Tibial nerve (tissue), 4 donors: ENCODE measurements around the gene ZBED2. TPM values are rescaled to one million over a fixed set of nuclear protein-coding genes. Genes with fewer than 3 reads are reported as not detected.

ENCODE experiments used
- DNase-seq, 2 donors: peaks; one replicate each; pipeline ENCODE4 v3.0.0-alpha.2; 2019; ENCODE audit warnings: low spot score in 2 of 2
- H3K27ac ChIP-seq, 4 donors: fragments of 200-600 bp; sonication (generic) in 3 of 4; one replicate each; pipeline ENCODE4 v1.5.1; 2017 to 2019; ENCODE audit warnings: mild to moderate bottlenecking in 1 of 4
- H3K27me3 ChIP-seq, 2 donors: fragments of 200-600 bp; sonication (generic) in 1 of 2; one replicate each; pipeline versions ENCODE4 v1.5.1 to v1.6.0; 2017 to 2019
- H3K36me3 ChIP-seq, 3 donors: fragments of 200-600 bp; sonication (generic); one replicate each; pipeline ENCODE4 v1.5.1; 2018 to 2019
- H3K4me1 ChIP-seq, 4 donors: fragments of 200-600 bp; sonication (generic) in 3 of 4; one replicate each; pipeline ENCODE4 v1.5.1; 2017 to 2019
- H3K4me3 ChIP-seq, 4 donors: fragments of 200-600 bp; sonication (generic) in 3 of 4; one replicate each; pipeline ENCODE4 v1.5.1; 2017 to 2019; ENCODE audit warnings: mild to moderate bottlenecking in 1 of 4, moderate library complexity in 1 of 4
- H3K9me3 ChIP-seq, 4 donors: fragments of 200-600 bp; sonication (generic) in 3 of 4; one replicate each; pipeline ENCODE4 v1.5.1; 2017 to 2019
- CTCF ChIP-seq, 5 experiments: fragments of 200-600 bp in 3 of 5; fragments of 450-650 bp in 2 of 5; sonication (generic) in 3 of 5; IDR thresholded peaks; one replicate each; pipeline ENCODE4 v1.5.1; 2016 to 2019; ENCODE audit warnings: antibody characterized with exemption in 5 of 5, mild to moderate bottlenecking in 3 of 5, moderate library complexity in 2 of 5
- EP300 ChIP-seq, 2 donors: sonication (generic); formaldehyde crosslinking; IDR thresholded peaks; one replicate each; pipeline ENCODE4 v1.6.1; 2017; ENCODE audit warnings: antibody characterized with exemption in 2 of 2, mild to moderate bottlenecking in 1 of 2
- POLR2A ChIP-seq, 2 donors: fragments of 450-650 bp; IDR thresholded peaks; one replicate each; pipeline ENCODE4 v1.6.1; 2017; ENCODE audit warnings: antibody characterized with exemption in 2 of 2, mild to moderate bottlenecking in 2 of 2, moderate library complexity in 2 of 2
- WGBS, 2 donors: methylation state at CpG; one replicate each; pipeline ENCODE4 v1.1.5; 2018; 5-methylcytosine and 5-hydroxymethylcytosine counted together
- total RNA-seq, 4 donors: library from RNA; depleted of rRNA; stranded (reverse); fragments of >200 nt; gene quantifications; one replicate each; pipeline ENCODE4 v1.1.0, GENCODE V29; 2016

The ZBED2 gene
- total RNA-seq, 4 donors from 2014 or later, result not detected

GRCh38 chr3:111589303-111590142, 5.6 kb downstream of the ZBED2 start:
- 45 to 50% methylated on average over 2 of the region's 2 CpGs for WGBS, 2 donors
- Histone ChIP-seq H3K27ac (no peak overlapping the region), H3K9me3 (peaks cover 0 to 5% (median 0%) of the 10 kb centered on the region in 4 donors), H3K36me3 (no peaks in the 10 kb centered on the region), H3K4me3 (no peak overlapping the region), H3K4me1 (no peaks in the 10 kb centered on the region), H3K27me3 (no peaks in the 10 kb centered on the region)
- no peak for DNase-seq
- TF ChIP-seq EP300 (IDR thresholded peaks at IDR 0.05), result no peak
- no peak for TF ChIP-seq CTCF (IDR thresholded peaks at IDR 0.05)
- no peak for TF ChIP-seq POLR2A (IDR thresholded peaks at IDR 0.05)

GRCh38 chr3:111588527-111588926, 6.6 kb downstream of the ZBED2 start:
- Histone ChIP-seq H3K4me3 (no peak overlapping the region), H3K4me1 (no peaks in the 10 kb centered on the region), H3K27me3 (no peaks in the 10 kb centered on the region), H3K36me3 (no peaks in the 10 kb centered on the region), H3K27ac (no peak overlapping the region), H3K9me3 (peaks cover 0 to 5% (median 0%) of the 10 kb centered on the region in 4 donors)
- no peak for TF ChIP-seq POLR2A (IDR thresholded peaks at IDR 0.05)
- no peak for TF ChIP-seq EP300 (IDR thresholded peaks at IDR 0.05)
- no peak for TF ChIP-seq CTCF (IDR thresholded peaks at IDR 0.05)
- DNase-seq, result no peak

GRCh38 chr3:111585217-111585616, 9.9 kb downstream of the ZBED2 start:
- H3K9me3 ChIP-seq, result peaks cover 0 to 5% (median 0%) of the 10 kb centered on the region in 4 donors
- WGBS, 2 donors, result 66 to 68% methylated on average over 1 of the region's 1 CpG
- H3K27ac ChIP-seq, result no peak overlapping the region
- no peak for TF ChIP-seq POLR2A (IDR thresholded peaks at IDR 0.05)
- no peak for TF ChIP-seq CTCF (IDR thresholded peaks at IDR 0.05)
- no peak for TF ChIP-seq EP300 (IDR thresholded peaks at IDR 0.05)
- no peaks in the 10 kb centered on the region for H3K27me3 ChIP-seq
- H3K4me3 ChIP-seq, result no peak overlapping the region
- DNase-seq, result no peak
- H3K4me1 ChIP-seq, result no peaks in the 10 kb centered on the region
- no peaks in the 10 kb centered on the region for H3K36me3 ChIP-seq

GRCh38 chr3:111584744-111585143, 10.4 kb downstream of the ZBED2 start:
- DNase-seq, result no peak
- TF ChIP-seq EP300 (IDR thresholded peaks at IDR 0.05), result no peak
- Histone ChIP-seq H3K27ac (no peak overlapping the region), H3K9me3 (peaks cover 0 to 5% (median 0%) of the 10 kb centered on the region in 4 donors), H3K4me3 (no peak overlapping the region), H3K27me3 (no peaks in the 10 kb centered on the region), H3K36me3 (no peaks in the 10 kb centered on the region), H3K4me1 (no peaks in the 10 kb centered on the region)
- 92 to 100% methylated on average over 1 of the region's 1 CpG for WGBS, 2 donors

- H3K27ac ChIP-seq, result no peak overlapping the region
- no peak for DNase-seq
- no peaks in the 10 kb centered on the region for H3K4me1 ChIP-seq
- no peak overlapping the region for H3K4me3 ChIP-seq
- TF ChIP-seq POLR2A (IDR thresholded peaks at IDR 0.05) (no peak), CTCF (IDR thresholded peaks at IDR 0.05) (no peak), EP300 (IDR thresholded peaks at IDR 0.05) (no peak)
- no peaks in the 10 kb centered on the region for H3K36me3 ChIP-seq
- no peaks in the 10 kb centered on the region for H3K27me3 ChIP-seq
- 56 to 62% methylated on average over 1 of the region's 1 CpG for WGBS, 2 donors
- peaks cover 0 to 1% (median 0%) of the 10 kb centered on the region in 4 donors for H3K9me3 ChIP-seq
Observed at GRCh38 chr3:111582120-111582474, 13.0 kb downstream of the ZBED2 start.
